Fibroblast of lung (primary cell): ENCODE results near the gene PELO.

Source experiments
- EZH2 ChIP-seq: IDR thresholded peaks from 2 replicates; pipeline ENCODE4 v1.5.1; 2012; ENCODE audit warnings: low read length, control low read depth, mild to moderate bottlenecking; ENCODE audit errors: missing control alignments
- TF ChIP-seq, protein P1 (sequence below), 2 donors: IDR thresholded peaks in 1 of 2; conservative IDR thresholded peaks in 1 of 2; 1 replicate in 1 of 2; 2 replicates in 1 of 2; pipeline ENCODE4 v1.5.1; 2011 to 2012; ENCODE audit warnings: low read length in 2 of 2, control low read depth in 1 of 2, inconsistent platforms in 1 of 2, low read depth in 1 of 2, mild to moderate bottlenecking in 1 of 2

DNA sequence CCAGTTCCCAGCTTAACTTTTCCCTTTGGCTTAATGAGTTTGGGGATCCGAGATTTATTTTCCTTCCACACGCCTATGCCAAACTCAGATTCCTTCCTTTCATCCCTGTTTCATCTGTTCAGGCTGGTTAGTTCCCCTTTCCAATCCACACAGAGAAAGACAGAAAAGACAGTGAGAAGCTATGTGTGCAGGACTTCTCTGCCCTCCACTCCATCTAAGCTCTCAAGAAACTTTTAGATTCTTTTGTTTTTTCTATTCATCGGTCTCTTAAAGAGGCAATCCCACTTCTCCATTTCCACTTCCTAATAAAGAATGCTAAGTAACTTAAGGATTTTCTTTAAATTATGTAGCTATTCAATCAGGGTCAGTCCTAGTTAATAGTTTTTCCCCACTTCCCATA is 11.2 kb downstream of the PELO start:
- TF ChIP-seq, protein P1, sequence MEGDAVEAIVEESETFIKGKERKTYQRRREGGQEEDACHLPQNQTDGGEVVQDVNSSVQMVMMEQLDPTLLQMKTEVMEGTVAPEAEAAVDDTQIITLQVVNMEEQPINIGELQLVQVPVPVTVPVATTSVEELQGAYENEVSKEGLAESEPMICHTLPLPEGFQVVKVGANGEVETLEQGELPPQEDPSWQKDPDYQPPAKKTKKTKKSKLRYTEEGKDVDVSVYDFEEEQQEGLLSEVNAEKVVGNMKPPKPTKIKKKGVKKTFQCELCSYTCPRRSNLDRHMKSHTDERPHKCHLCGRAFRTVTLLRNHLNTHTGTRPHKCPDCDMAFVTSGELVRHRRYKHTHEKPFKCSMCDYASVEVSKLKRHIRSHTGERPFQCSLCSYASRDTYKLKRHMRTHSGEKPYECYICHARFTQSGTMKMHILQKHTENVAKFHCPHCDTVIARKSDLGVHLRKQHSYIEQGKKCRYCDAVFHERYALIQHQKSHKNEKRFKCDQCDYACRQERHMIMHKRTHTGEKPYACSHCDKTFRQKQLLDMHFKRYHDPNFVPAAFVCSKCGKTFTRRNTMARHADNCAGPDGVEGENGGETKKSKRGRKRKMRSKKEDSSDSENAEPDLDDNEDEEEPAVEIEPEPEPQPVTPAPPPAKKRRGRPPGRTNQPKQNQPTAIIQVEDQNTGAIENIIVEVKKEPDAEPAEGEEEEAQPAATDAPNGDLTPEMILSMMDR (conservative IDR thresholded peaks at IDR 0.05 in 1 of 2, IDR thresholded peaks at IDR 0.05 in 1 of 2; ENCODE audit: low read depth in 1 of 2, low read length in 2 of 2) = no peak
- TF ChIP-seq EZH2 = no peak
